PC-3 (cell line): ENCODE data around the gene CETN2. TPM values are rescaled to one million over a fixed set of nuclear protein-coding genes. Genes with fewer than 3 reads are reported as not detected.

Experiments used
- ATAC-seq: fragments of 200-7000 bp; cut with Tn5 transposase; 2 replicates; pipeline ENCODE4 v1.9.1; 2020; ENCODE audit warnings: mild to moderate bottlenecking, moderate library complexity
- BruUV-seq: library from RNA; stranded (reverse); fragments of 400-500 nt; replicated peaks from 2 replicates; lab custom pipeline; 2021; lab: Mats Ljungman, UMichigan
- CTCF ChIA-PET: fragments of 300-600 bp; sonication (Branson Sonifier 250); formaldehyde crosslinking; loops from one replicate; lab custom pipeline; 2022; ENCODE audit warnings: antibody characterized with exemption; lab: Charles Lee
- POLR2A ChIA-PET: fragments of 300-600 bp; sonication (Branson Sonifier 250); formaldehyde crosslinking; loops from one replicate; lab custom pipeline; 2022; ENCODE audit warnings: antibody characterized with exemption; ENCODE audit not compliant: unreplicated experiment; lab: Charles Lee
- DNase-seq: peaks from one replicate; pipeline ENCODE4 v3.0.0-alpha.2; 2015
- H2AFZ ChIP-seq: fragments of 300-600 bp; sonication (generic); 2 replicates; pipeline ENCODE4 v1.6.0; 2016; ENCODE audit warnings: antibody characterized with exemption, low read length
- H3F3A ChIP-seq: fragments of 300-600 bp; sonication (generic); one replicate; pipeline ENCODE4 v1.6.0; 2017; ENCODE audit warnings: antibody characterized with exemption, low read length, control low read depth, mild to moderate bottlenecking; ENCODE audit not compliant: unreplicated experiment
- H3K27ac ChIP-seq: fragments of 300-600 bp; sonication (generic); 2 replicates; pipeline ENCODE4 v1.5.1; 2016; ENCODE audit warnings: mild to moderate bottlenecking, low read length
- H3K27me3 ChIP-seq: fragments of 300-600 bp; sonication (generic); 2 replicates; pipeline ENCODE4 v1.6.1; 2016; ENCODE audit warnings: low read length, mixed read lengths
- H3K36me3 ChIP-seq: fragments of 300-600 bp; sonication (generic); 2 replicates; pipeline ENCODE4 v1.6.1; 2016; ENCODE audit warnings: low read depth, mixed run types, low read length, mixed read lengths
- H3K4me1 ChIP-seq: fragments of 300-600 bp; sonication (generic); 2 replicates; pipeline ENCODE4 v1.5.1; 2016; ENCODE audit warnings: low read length; ENCODE audit not compliant: insufficient read depth
- H3K4me2 ChIP-seq: fragments of 300-600 bp; sonication (generic); 2 replicates; pipeline ENCODE4 v1.6.0; 2016; ENCODE audit warnings: low read length
- H3K4me3 ChIP-seq: fragments of 300-600 bp; sonication (generic); 2 replicates; pipeline ENCODE4 v1.5.1; 2016; ENCODE audit warnings: mild to moderate bottlenecking, low read length, mixed read lengths
- H3K79me2 ChIP-seq: fragments of 300-600 bp; sonication (generic); 2 replicates; pipeline ENCODE4 v1.6.1; 2017; ENCODE audit warnings: low read length, mixed read lengths
- H3K9ac ChIP-seq: fragments of 300-600 bp; sonication (generic); 2 replicates; pipeline ENCODE4 v1.6.0; 2016; ENCODE audit warnings: mild to moderate bottlenecking, low read length
- H3K9me2 ChIP-seq: fragments of 300-600 bp; sonication (generic); replicated peaks from 2 replicates; pipeline ENCODE4 v1.6.1; 2016; ENCODE audit warnings: mixed run types, low read length, mixed read lengths
- H3K9me3 ChIP-seq: fragments of 300-600 bp; sonication (generic); 2 replicates; pipeline ENCODE4 v1.6.1; 2016; ENCODE audit warnings: low read length, mixed read lengths
- H4K20me1 ChIP-seq: fragments of 300-600 bp; sonication (generic); 2 replicates; pipeline ENCODE4 v1.6.1; 2016; ENCODE audit warnings: low read length, mixed read lengths
- CTCF ChIP-seq: fragments of 300-600 bp; sonication (generic); conservative IDR thresholded peaks from 2 replicates; pipeline ENCODE4 v1.5.1; 2017; ENCODE audit warnings: antibody characterized with exemption, low read depth, mild to moderate bottlenecking, low read length
- EZH2 ChIP-seq: fragments of 300-600 bp; sonication (generic); IDR thresholded peaks from one replicate; pipeline ENCODE4 v1.6.1; 2017; ENCODE audit warnings: antibody characterized with exemption, mild to moderate bottlenecking, low read length; ENCODE audit not compliant: unreplicated experiment
- EZH2phosphoT487 ChIP-seq: fragments of 300-600 bp; sonication (generic); IDR thresholded peaks from 2 replicates; pipeline ENCODE4 v1.6.1; 2018; ENCODE audit warnings: mild to moderate bottlenecking, antibody characterized with exemption, low read length, borderline replicate concordance
- intact Hi-C: fragments of 100-400 bp; cut with micrococcal nuclease; formaldehyde crosslinking; loops from 2 replicates; pipeline ENCODE4 v1.9.0; 2023
- total RNA-seq: library from RNA; depleted of rRNA; stranded (reverse); fragments of >200 nt; gene quantifications from 2 replicates; pipeline ENCODE4 v1.2.3, GENCODE V29; 2014

CETN2 gene
- total RNA-seq, 1 experiment from 2014 or later = 40.9 TPM

- Histone ChIP-seq H3K4me3 (no peak overlapping the region), H3K4me2 (no peak overlapping the region), H3K27ac (no peak overlapping the region), H2AFZ (no peak overlapping the region), H3K36me3 (no peaks in the 10 kb centered on the region), H3K9me2 (no peaks in the 10 kb centered on the region), H3K9ac (no peak overlapping the region), H3K4me1 (no peaks in the 10 kb centered on the region), H3K27me3 (no peaks in the 10 kb centered on the region), H4K20me1 (no peaks in the 10 kb centered on the region), H3K9me3 (no peaks in the 10 kb centered on the region), H3K79me2 (no peaks in the 10 kb centered on the region), H3F3A (no peaks in the 10 kb centered on the region)
- peak; percentile 36 for DNase-seq
- POLR2A ChIA-PET = no interaction called here
- BruUV-seq = no TSS peak
- intact Hi-C loops = no loop called here
- CTCF ChIA-PET = no interaction called here
- no peak for ATAC-seq
- TF ChIP-seq CTCF = no peak
- no peak for TF ChIP-seq EZH2
- no peak for TF ChIP-seq EZH2phosphoT487
These were observed 46.6 kb upstream of the CETN2 start for GRCh38 chrX:152876931-152877840.

- DNase-seq = no peak
- Histone ChIP-seq H3K9me3 (no peaks in the 10 kb centered on the region), H3K27ac (no peak overlapping the region), H3K27me3 (no peaks in the 10 kb centered on the region), H3K9ac (no peak overlapping the region), H3K4me1 (no peaks in the 10 kb centered on the region), H3K4me2 (no peak overlapping the region), H3F3A (no peaks in the 10 kb centered on the region), H4K20me1 (no peaks in the 10 kb centered on the region), H3K4me3 (no peak overlapping the region), H3K79me2 (no peaks in the 10 kb centered on the region), H2AFZ (no peak overlapping the region), H3K36me3 (no peaks in the 10 kb centered on the region; the same call in 1 of the 2 replicates), H3K9me2 (no peaks in the 10 kb centered on the region)
- POLR2A ChIA-PET = interaction anchor here (0.5 to 0.6 kb wide), 2 partner anchors 12 to 23 kb away, joined by 3 to 5 read pairs; no protein-coding TSS in a partner anchor
- intact Hi-C loops = no loop called here
- CTCF ChIA-PET = no interaction called here
- no peak for TF ChIP-seq EZH2phosphoT487
- TF ChIP-seq CTCF = no peak
- no peak for TF ChIP-seq EZH2
- ATAC-seq = no peak
- BruUV-seq = no TSS peak
These were observed 42.8 kb upstream of the CETN2 start for GRCh38 chrX:152873361-152873760.

- no peaks in the 10 kb centered on the region for H3K79me2 ChIP-seq
- no peaks in the 10 kb centered on the region for H3K9me2 ChIP-seq
- no peaks in the 10 kb centered on the region for H3F3A ChIP-seq
- no TSS peak for BruUV-seq
- CTCF ChIA-PET = no interaction called here
- POLR2A ChIA-PET = no interaction called here
- H3K9ac ChIP-seq = no peak overlapping the region
- intact Hi-C loops = no loop called here
- ATAC-seq (no peak), DNase-seq (no peak)
- no peaks in the 10 kb centered on the region for H4K20me1 ChIP-seq
- no peaks in the 10 kb centered on the region for H3K4me1 ChIP-seq
- no peak overlapping the region for H2AFZ ChIP-seq
- H3K27ac ChIP-seq = no peak overlapping the region
- H3K9me3 ChIP-seq = no peaks in the 10 kb centered on the region
- no peak overlapping the region for H3K4me2 ChIP-seq
- no peaks in the 10 kb centered on the region for H3K27me3 ChIP-seq
- no peak overlapping the region for H3K4me3 ChIP-seq
- TF ChIP-seq EZH2 (no peak), CTCF (no peak), EZH2phosphoT487 (no peak)
- no peaks in the 10 kb centered on the region; the same call in 1 of the 2 replicates for H3K36me3 ChIP-seq
These were observed 42.0 kb upstream of the CETN2 start for GRCh38 chrX:152872522-152872921.
